ENCODE data around the gene LHX5. TPM values are rescaled to one million over a fixed set of nuclear protein-coding genes. Genes with fewer than 3 reads are reported as not detected.

The LHX5 gene
- total and polyA plus RNA-seq, 4 donors: not detected

GRCh38 chr12:113416091-113416754, 55.4 kb downstream of the LHX5 start:
- Histone ChIP-seq H3K4me1 (ENCODE audit: control insufficient read depth in 4 of 4, insufficient read depth in 4 of 4, low read length in 3 of 4) (peaks cover 3 to 67% (median 47%) of the 10 kb centered on the region in 4 donors), H3K9ac (ENCODE audit: low read depth in 1 of 2, low read length in 2 of 2) (peak overlapping the region in 1 of 2 donors; percentile 58), H3K36me3 (ENCODE audit: control insufficient read depth in 4 of 4, insufficient read depth in 3 of 4, low read depth in 1 of 4, low read length in 3 of 4) (no peaks in the 10 kb centered on the region), H3K9me3 (ENCODE audit: control insufficient read depth in 4 of 4, low read length in 3 of 4) (no peaks in the 10 kb centered on the region), H3K4me3 (ENCODE audit: low read depth in 1 of 3, low read length in 3 of 3) (no peak overlapping the region), H3K27ac (ENCODE audit: low read depth in 1 of 2, low read length in 2 of 2) (peak overlapping the region; percentile 58 to 70), H3K27me3 (ENCODE audit: control insufficient read depth in 4 of 4, insufficient read depth in 4 of 4, low read length in 3 of 4) (no peaks in the 10 kb centered on the region)
- DNase-seq (ENCODE audit: low spot score): no peak
- WGBS: 68% methylated on average over 6 of the region's 6 CpGs
- no peak for TF ChIP-seq FOXA2 (IDR thresholded peaks at IDR 0.05)
- TF ChIP-seq YY1 (IDR thresholded peaks at IDR 0.05): no peak
- TF ChIP-seq ZBTB33 (IDR thresholded peaks at IDR 0.05): no peak
- no peak for TF ChIP-seq HNF4G (IDR thresholded peaks at IDR 0.05)
- no peak for TF ChIP-seq MAX (IDR thresholded peaks at IDR 0.05)
- no peak for TF ChIP-seq RAD21 (IDR thresholded peaks at IDR 0.05)
- no peak for TF ChIP-seq NR2F2 (IDR thresholded peaks at IDR 0.05)
- no peak for TF ChIP-seq EGR1 (IDR thresholded peaks at IDR 0.05; ENCODE audit: low read depth in 2 of 2)
- no peak for TF ChIP-seq TAF1 (conservative IDR thresholded peaks at IDR 0.05)
- TF ChIP-seq ATF3 (IDR thresholded peaks at IDR 0.05): no peak
- TF ChIP-seq GABPA (IDR thresholded peaks at IDR 0.05 in 1 of 2, conservative IDR thresholded peaks at IDR 0.05 in 1 of 2): no peak
- no peak for TF ChIP-seq REST (IDR thresholded peaks at IDR 0.05)
- TF ChIP-seq FOXA1 (IDR thresholded peaks at IDR 0.05): no peak

DNA sequence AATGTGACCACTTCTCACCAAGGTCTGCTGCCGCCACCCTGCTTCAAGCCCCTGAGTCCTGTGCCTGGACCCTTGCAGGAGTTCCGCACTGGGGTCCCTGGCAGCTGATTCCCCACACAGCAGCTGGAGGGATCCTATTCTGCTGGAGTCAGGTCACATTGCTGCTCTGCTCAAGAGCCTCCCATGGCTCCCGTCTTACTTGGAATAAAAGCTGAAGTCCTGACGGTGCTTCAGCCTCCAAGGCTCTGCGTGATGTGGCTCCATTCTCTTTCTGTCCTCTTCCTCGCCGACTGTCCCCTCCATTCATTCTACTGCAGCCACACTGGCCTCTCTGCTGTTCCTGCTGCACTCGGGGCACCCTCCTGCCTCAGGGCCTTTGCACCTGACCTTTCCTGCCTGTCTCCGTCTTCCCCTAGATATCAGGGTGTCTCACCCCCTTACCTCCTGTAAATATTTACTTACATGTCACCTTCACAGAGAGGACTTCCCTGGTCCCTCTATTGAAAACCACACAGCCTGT, 57.1 kb downstream of the LHX5 start:
- no peak overlapping the region for H3K4me3 ChIP-seq (ENCODE audit: low read depth in 1 of 3, low read length in 3 of 3)
- peak overlapping the region; percentile 52 to 58 for H3K27ac ChIP-seq (ENCODE audit: low read depth in 1 of 2, low read length in 2 of 2)
- TF ChIP-seq YY1 (IDR thresholded peaks at IDR 0.05) (no peak), FOXA1 (IDR thresholded peaks at IDR 0.05) (no peak)
- no peaks in the 10 kb centered on the region for H3K9me3 ChIP-seq (ENCODE audit: control insufficient read depth in 4 of 4, low read length in 3 of 4)
- H3K4me1 ChIP-seq (ENCODE audit: control insufficient read depth in 4 of 4, insufficient read depth in 4 of 4, low read length in 3 of 4): peaks cover 1 to 62% (median 41%) of the 10 kb centered on the region in 4 donors
- peak overlapping the region in 1 of 2 donors; percentile 9 for H3K9ac ChIP-seq (ENCODE audit: low read depth in 1 of 2, low read length in 2 of 2)
- 90% methylated on average over 9 of the region's 9 CpGs for WGBS
- no peak for DNase-seq (ENCODE audit: low spot score)
- H3K27me3 ChIP-seq (ENCODE audit: control insufficient read depth in 4 of 4, insufficient read depth in 4 of 4, low read length in 3 of 4): no peaks in the 10 kb centered on the region
- H3K36me3 ChIP-seq (ENCODE audit: control insufficient read depth in 4 of 4, insufficient read depth in 3 of 4, low read depth in 1 of 4, low read length in 3 of 4): no peaks in the 10 kb centered on the region
